GM12878 (cell line): Measurements from ENCODE around the gene KCNE4. TPM values are rescaled to one million over a fixed set of nuclear protein-coding genes. Genes with fewer than 3 reads are reported as not detected.

Experiments used
- ATAC-seq: fragments of 200-7000 bp; cut with Tn5 transposase; 3 replicates; pipeline ENCODE4 v1.9.1; 2020; ENCODE audit warnings: mild to moderate bottlenecking, moderate library complexity
- Bru-seq: library from RNA; stranded (reverse); fragments of 400-500 nt; gene quantifications from one replicate; lab custom pipeline; 2021; lab: Mats Ljungman, UMichigan
- BruChase-seq, 2 experiments: library from RNA; stranded (reverse); fragments of 400-500 nt; gene quantifications; one replicate each; lab custom pipeline; 2021; lab: Mats Ljungman, UMichigan
- BruUV-seq: library from RNA; stranded (reverse); fragments of 400-500 nt; replicated peaks from 2 replicates; lab custom pipeline; 2021; lab: Mats Ljungman, UMichigan
- CTCF ChIA-PET: fragments of 300-600 bp; sonication (Branson Sonifier 250); formaldehyde crosslinking; extraction: SDS; loops from one replicate; lab custom pipeline; 2021; ENCODE audit warnings: inconsistent platforms; lab: Yijun Ruan, JAX
- POLR2A ChIA-PET: fragments of 350-600 bp; formaldehyde crosslinking; extraction: SDS; loops from one replicate; lab custom pipeline; 2021; ENCODE audit warnings: inconsistent platforms; lab: Charles Lee
- RAD21 ChIA-PET: fragments of 300-600 bp; sonication (Branson Sonifier 250); formaldehyde crosslinking; loops from one replicate; lab custom pipeline; 2023; ENCODE audit warnings: antibody characterized with exemption; ENCODE audit not compliant: unreplicated experiment; lab: Charles Lee
- SMC1A ChIA-PET: fragments of 300-600 bp; sonication (Branson Sonifier 250); formaldehyde crosslinking; loops from one replicate; lab custom pipeline; 2023; ENCODE audit not compliant: unreplicated experiment, uncharacterized antibody; lab: Charles Lee
- DNase-seq: peaks from one replicate; pipeline ENCODE4 v3.0.0-alpha.2; 2011; ENCODE audit warnings: low read depth, low spot score
- FAIRE-seq: peaks from 3 replicates; lab custom pipeline; 2011; peaks lifted over from hg19 to GRCh38; lab: Jason Lieb, UNC
- H2AFZ ChIP-seq: 2 replicates; pipeline ENCODE4 v1.6.0; 2011; ENCODE audit warnings: low read depth, low read length, control low read depth; ENCODE audit not compliant: control insufficient read depth
- H3K27ac ChIP-seq: 2 replicates; pipeline ENCODE4 v1.5.1; 2011; ENCODE audit warnings: control low read depth; ENCODE audit not compliant: control insufficient read depth, insufficient read depth
- H3K27me3 ChIP-seq, 2 experiments: replicated peaks in 1 of 2; 2 replicates each; pipeline versions ENCODE4 v1.6.0 to v1.6.1; 2011; ENCODE audit warnings: low read length in 1 of 2; ENCODE audit not compliant: control insufficient read depth in 2 of 2, insufficient read depth in 2 of 2
- H3K36me3 ChIP-seq, 2 experiments: 2 replicates each; pipeline ENCODE4 v1.5.1; 2011; ENCODE audit warnings: low read length in 1 of 2; ENCODE audit not compliant: control insufficient read depth in 2 of 2, insufficient read depth in 2 of 2
- H3K4me1 ChIP-seq: 2 replicates; pipeline ENCODE4 v1.6.1; 2011; ENCODE audit warnings: mild to moderate bottlenecking, low read length, moderate library complexity, mixed read lengths; ENCODE audit not compliant: control insufficient read depth, insufficient read depth
- H3K4me2 ChIP-seq: 2 replicates; pipeline ENCODE4 v1.6.0; 2011; ENCODE audit warnings: control low read depth; ENCODE audit not compliant: control insufficient read depth, insufficient read depth
- H3K4me3 ChIP-seq: fragments of 200-600 bp; sonication (generic); 2 replicates; pipeline ENCODE4 v1.5.1; 2016
- H3K79me2 ChIP-seq: 2 replicates; pipeline ENCODE4 v1.6.0; 2011; ENCODE audit warnings: low read length; ENCODE audit not compliant: control insufficient read depth, insufficient read depth
- H3K9ac ChIP-seq: 2 replicates; pipeline ENCODE4 v1.8.0; 2011; ENCODE audit warnings: low read length, control low read depth, mixed read lengths; ENCODE audit not compliant: control insufficient read depth, insufficient read depth
- H3K9me3 ChIP-seq: replicated peaks from 3 replicates; pipeline ENCODE4 v1.5.1; 2011; ENCODE audit warnings: mild to moderate bottlenecking, low read length; ENCODE audit not compliant: control insufficient read depth, insufficient read depth
- H4K20me1 ChIP-seq: 2 replicates; pipeline ENCODE4 v1.6.0; 2011; ENCODE audit not compliant: control insufficient read depth, insufficient read depth
- ASH2L ChIP-seq: fragments of 300-600, 200-600 bp; sonication (generic); IDR thresholded peaks from 2 replicates; pipeline ENCODE4 v1.6.1; 2017; ENCODE audit warnings: low read depth, mild to moderate bottlenecking, borderline replicate concordance
- GABPA ChIP-seq: IDR thresholded peaks from 2 replicates; pipeline ENCODE4 v1.6.1; 2014; ENCODE audit warnings: antibody characterized with exemption, low read depth, mild to moderate bottlenecking, inconsistent platforms
- GATAD2B ChIP-seq: fragments of 450-650 bp; conservative IDR thresholded peaks from 2 replicates; pipeline ENCODE4 v1.6.1; 2017; ENCODE audit warnings: low read depth, mild to moderate bottlenecking, moderate library complexity
- IKZF1 ChIP-seq: fragments of 450-650 bp; conservative IDR thresholded peaks from 2 replicates; pipeline ENCODE4 v1.6.1; 2017; ENCODE audit warnings: antibody characterized with exemption, mild to moderate bottlenecking
- IRF3 ChIP-seq: fragments of 450-650 bp; IDR thresholded peaks from 2 replicates; pipeline ENCODE4 v1.6.1; 2014; ENCODE audit warnings: mild to moderate bottlenecking
- LARP7 ChIP-seq: fragments of 450-650 bp; IDR thresholded peaks from 2 replicates; pipeline ENCODE4 v1.6.1; 2017; ENCODE audit warnings: mild to moderate bottlenecking
- MEF2A ChIP-seq: IDR thresholded peaks from 2 replicates; pipeline ENCODE4 v1.6.1; 2011; ENCODE audit warnings: low read depth, mild to moderate bottlenecking, low read length, moderate library complexity; ENCODE audit not compliant: insufficient read depth
- MTA2 ChIP-seq: fragments of 450-650 bp; IDR thresholded peaks from 2 replicates; pipeline ENCODE4 v1.6.1; 2016; ENCODE audit warnings: low read depth, mild to moderate bottlenecking, moderate library complexity
- RELB ChIP-seq: fragments of 450-650 bp; IDR thresholded peaks from 2 replicates; pipeline ENCODE4 v1.6.1; 2017; ENCODE audit warnings: low read depth, mild to moderate bottlenecking, moderate library complexity
- SREBF2 ChIP-seq: IDR thresholded peaks from 2 replicates; pipeline ENCODE4 v1.6.1; 2012; ENCODE audit warnings: mild to moderate bottlenecking, low read length
- SUZ12 ChIP-seq: fragments of 200-600 bp; sonication (generic); IDR thresholded peaks from one replicate; pipeline ENCODE4 v1.6.1; 2018; ENCODE audit warnings: antibody characterized with exemption, mild to moderate bottlenecking; ENCODE audit not compliant: unreplicated experiment
- WRNIP1 ChIP-seq: IDR thresholded peaks from 2 replicates; pipeline ENCODE4 v1.6.1; 2011; ENCODE audit warnings: low read depth, low read length, improper control_type of control experiment, borderline replicate concordance
- YY1 ChIP-seq: IDR thresholded peaks from 2 replicates; pipeline ENCODE4 v1.6.1; 2011; ENCODE audit warnings: low read depth, mild to moderate bottlenecking, low read length
- ZNF592 ChIP-seq: fragments of 450-650 bp; IDR thresholded peaks from 2 replicates; pipeline ENCODE4 v1.6.1; 2017; ENCODE audit warnings: mild to moderate bottlenecking, moderate library complexity
- WGBS: methylation state at CpG from one replicate; pipeline ENCODE4 v1.1.6; 2016; ENCODE audit warnings: low lambda C conversion rate; ENCODE audit not compliant: insufficient replicate concordance, insufficient coverage; ENCODE audit errors: missing lambda C conversion rate; 5-methylcytosine and 5-hydroxymethylcytosine counted together
- in situ Hi-C: fragments of 300-500 bp; cut with MboI; formaldehyde crosslinking; loops from 9 replicates; pipeline ENCODE4 v1.14.3; 2018; ENCODE audit warnings: mixed read lengths
- intact Hi-C: fragments of 100-400 bp; cut with micrococcal nuclease; formaldehyde crosslinking; loops from one replicate; pipeline ENCODE4 v1.14.2; 2022; ENCODE audit not compliant: unreplicated experiment
- long read RNA-seq, 2 experiments: library from polyadenylated mRNA; unstranded; transcript quantifications; one replicate each; pipeline ENCODE4 v2.0.0, GENCODE V29; 2019 to 2020
- polyA minus RNA-seq, 3 experiments: library from RNA; depleted of rRNA, polyadenylated mRNA; stranded (reverse); fragments of >200 nt; gene quantifications; 2 replicates each; pipeline ENCODE4 v1.2.3, GENCODE V29; 2011
- polyA plus RNA-seq, 11 experiments: library from polyadenylated mRNA; depleted of rRNA in 4 of 11; unstranded in 6 of 11; stranded (reverse) in 5 of 11; fragments of >200 nt; fragmentation: Nextera tagmentation in 4 of 11; fragmentation: Illumina TruSeq in 1 of 11; extraction: Ambion mirVana in 4 of 11; extraction: Trizol in 1 of 11; gene quantifications; 1 replicate in 1 of 11; 2 replicates in 10 of 11; pipeline versions ENCODE4 v1.2.1 to v1.2.3, GENCODE V29; 2011 to 2016; ENCODE audit warnings: inconsistent platforms in 2 of 11, missing spikeins in 2 of 11, low read depth in 1 of 11
- total RNA-seq, 4 experiments: library from RNA; depleted of rRNA in 3 of 4; stranded (reverse); fragments of >200 nt in 3 of 4; fragmentation: Illumina TruSeq in 1 of 4; extraction: Trizol in 1 of 4; gene quantifications; 2 replicates each; pipeline versions ENCODE4 v1.2.1 to v1.2.3, GENCODE V29; 2013 to 2021

Gene KCNE4
- total RNA-seq (2013; cell fraction: nucleolus; rRNA removed) = not detected in 2 replicates
- total RNA-seq (2014; rRNA removed) (not detected in 2 replicates), total RNA-seq (2014; rRNA removed; fragmentation: Illumina TruSeq; extraction: Trizol) (not detected in 2 replicates), total RNA-seq (2021) (not detected in 2 replicates), polyA plus RNA-seq (2011; rRNA removed) (0.30 and 0.49 TPM in 2 replicates), polyA plus RNA-seq (2014; fragmentation: Illumina TruSeq; extraction: Trizol) (0.24 TPM in 1 of 2 replicates, not detected in the other), polyA plus RNA-seq (2014; fragmentation: Nextera tagmentation; extraction: Ambion mirVana) (not detected), polyA plus RNA-seq (2014; rRNA removed) (0.03 TPM in 1 of 2 replicates, not detected in the other), polyA plus RNA-seq (2016; fragmentation: Nextera tagmentation; extraction: Ambion mirVana) (not detected), polyA minus RNA-seq (2011; rRNA and poly(A)+ RNA removed) (0.07 TPM in 1 of 2 replicates, not detected in the other), Bru-seq, nascent RNA (not detected), BruChase-seq, experiment 1, labeled RNA remaining after a 6-hour chase (percentile 27 among the genes with signal in this experiment), BruChase-seq, experiment 2, labeled RNA remaining after a 2-hour chase (percentile 23 among the genes with signal in this experiment)
- not detected for polyA plus RNA-seq (2011; ENCODE audit: low read depth)
- 0.10 and 0.12 TPM in 2 replicates for polyA plus RNA-seq (2011; cell fraction: cytosol; rRNA removed)
- 0.15 and 0.23 TPM in 2 replicates for polyA plus RNA-seq (2011; cell fraction: nucleus; rRNA removed)
- polyA plus RNA-seq (2012) = 0.03 TPM in 1 of 2 replicates, not detected in the other
- 0.83 TPM in 1 of 2 replicates, not detected in the other for polyA minus RNA-seq (2011; cell fraction: cytosol; rRNA and poly(A)+ RNA removed)
- polyA minus RNA-seq (2011; cell fraction: nucleus; rRNA and poly(A)+ RNA removed) = 0.19 TPM in 1 of 2 replicates, not detected in the other
- long read RNA-seq, experiment 1 = 0 reads
- long read RNA-seq, experiment 2, partial matches to known transcripts = 0 of 4 reads
- long read RNA-seq, experiment 2, other reads (novel, unspliced or antisense) = 4 of 4 reads

GRCh38 chr2:223051693-223052289 lies at the start of gene KCNE4:
Gene KCNE4, plus strand, starts transcription at chr2:223052190. Its CDS starts 641 bp downstream, at chr2:223052831.
- ChIA-PET SMC1A (no interaction called here), CTCF (no interaction called here), POLR2A (no interaction called here), RAD21 (no interaction called here)
- H3K9ac ChIP-seq = no peak within 1 kb of the TSS
- intact Hi-C loops (no loop called here), in situ Hi-C loops (no loop called here)
- no peak within 1 kb of the TSS for H3K4me3 ChIP-seq
- H3K4me1 ChIP-seq = no peaks in the 10 kb centered on the region
- ATAC-seq = no peak
- no TSS peak for BruUV-seq
- FAIRE-seq = no peak
- no peaks in the 10 kb centered on the region for H3K27me3 ChIP-seq
- no peak for DNase-seq
- H4K20me1 ChIP-seq = no peaks in the 10 kb centered on the region
- 55% methylated on average over 19 of the region's 19 CpGs for WGBS
- no peaks in the 10 kb centered on the region for H3K9me3 ChIP-seq
- H3K36me3 ChIP-seq = no peaks in the 10 kb centered on the region
- no peaks in the 10 kb centered on the region for H3K79me2 ChIP-seq
- no peak within 1 kb of the TSS for H3K4me2 ChIP-seq
- H3K27ac ChIP-seq = no peak within 1 kb of the TSS
- H2AFZ ChIP-seq = no peak within 1 kb of the TSS
- TF ChIP-seq GABPA (no peak), LARP7 (no peak), IKZF1 (no peak), SREBF2 (no peak), WRNIP1 (no peak), YY1 (no peak), MEF2A (no peak), ASH2L (no peak), MTA2 (no peak), ZNF592 (no peak), RELB (no peak), IRF3 (no peak), SUZ12 (no peak), GATAD2B (no peak)
